HL-60 (cell line): Measurements from ENCODE around the gene LCE1A.

Source experiments
- DNase-seq, 2 experiments: peaks; one replicate each; pipeline ENCODE4 v3.0.0-alpha.2; 2010 to 2020; ENCODE audit warnings: low read depth in 1 of 2, low spot score in 1 of 2
- H3K27ac ChIP-seq: fragments of 250-450 bp; sonication (Bioruptor Pico); replicated peaks from 2 replicates; pipeline ENCODE4 v1.5.1; 2020; ENCODE audit warnings: mild to moderate bottlenecking, moderate library complexity
- H3K27me3 ChIP-seq: fragments of 250-450 bp; sonication (Bioruptor Pico); 2 replicates; pipeline ENCODE4 v1.5.1; 2021; ENCODE audit warnings: mild to moderate bottlenecking, moderate library complexity; ENCODE audit not compliant: insufficient read depth, poor library complexity, severe bottlenecking
- H3K4me3 ChIP-seq: replicated peaks from 2 replicates; pipeline ENCODE4 v1.5.1; 2011; ENCODE audit warnings: mild to moderate bottlenecking, control low read depth, low read length; ENCODE audit not compliant: insufficient read depth
- CTCF ChIP-seq: IDR thresholded peaks from one replicate; pipeline ENCODE4 v1.5.1; 2011; ENCODE audit warnings: low read length, control low read depth, inconsistent platforms; ENCODE audit not compliant: insufficient read depth
- GABPA ChIP-seq: IDR thresholded peaks from 2 replicates; pipeline ENCODE4 v1.6.1; 2012; ENCODE audit warnings: low read depth
- POLR2AphosphoS5 ChIP-seq: IDR thresholded peaks from 2 replicates; pipeline ENCODE4 v1.6.1; 2012; ENCODE audit warnings: low read depth
- REST ChIP-seq: IDR thresholded peaks from 2 replicates; pipeline ENCODE4 v1.6.1; 2012; ENCODE audit warnings: low read depth; ENCODE audit not compliant: insufficient replicate concordance
- SPI1 ChIP-seq: IDR thresholded peaks from 2 replicates; pipeline ENCODE4 v1.6.1; 2012; ENCODE audit warnings: low read depth, mild to moderate bottlenecking, borderline replicate concordance

LCE1A gene

GRCh38 chr1:152817309-152817708 is 10.0 kb upstream of the LCE1A start:
- Histone ChIP-seq H3K27ac (no peak overlapping the region), H3K4me3 (no peak overlapping the region), H3K27me3 (no peaks in the 10 kb centered on the region)
- DNase-seq = no peak
- TF ChIP-seq GABPA = no peak
- TF ChIP-seq REST = no peak

- TF ChIP-seq POLR2AphosphoS5 (no peak), CTCF (no peak), SPI1 (no peak), GABPA (no peak), REST (no peak)
- DNase-seq = no peak
- peaks cover 3% of the 10 kb centered on the region for H3K27me3 ChIP-seq
Measured at GRCh38 chr1:152823294-152823693, 4.0 kb upstream of the LCE1A start.

GRCh38 chr1:152824964-152825363 is 2.3 kb upstream of the LCE1A start:
- H3K27me3 ChIP-seq = peaks cover 3% of the 10 kb centered on the region
- H3K4me3 ChIP-seq = no peak overlapping the region
- no peak for TF ChIP-seq REST
- no peak for TF ChIP-seq CTCF
- no peak for TF ChIP-seq GABPA

More at GRCh38 chr1:152823294-152823693, 4.0 kb upstream of the LCE1A start:
- no peak overlapping the region for H3K4me3 ChIP-seq
- no peak overlapping the region for H3K27ac ChIP-seq

GRCh38 chr1:152836870-152837269 is 9.6 kb downstream of the LCE1A start:
- H3K27ac ChIP-seq = no peak overlapping the region
- H3K4me3 ChIP-seq = no peak overlapping the region
- DNase-seq = no peak
- TF ChIP-seq POLR2AphosphoS5 = no peak
- TF ChIP-seq GABPA = no peak
- TF ChIP-seq SPI1 = no peak
- no peak for TF ChIP-seq REST
- TF ChIP-seq CTCF = no peak
- H3K27me3 ChIP-seq = no peaks in the 10 kb centered on the region

More at GRCh38 chr1:152824964-152825363, 2.3 kb upstream of the LCE1A start:
- DNase-seq = no peak
- no peak overlapping the region for H3K27ac ChIP-seq
